Endothelial cell of umbilical vein (primary cell): ENCODE measurements around the gene EIF2S1.

Source experiments
- CTCF ChIP-seq, 2 donors: IDR thresholded peaks; 1 replicate in 1 of 2; 2 replicates in 1 of 2; pipeline ENCODE4 v1.5.1; 2011; ENCODE audit warnings: low read length in 2 of 2, mild to moderate bottlenecking in 2 of 2, moderate library complexity in 2 of 2, control low read depth in 1 of 2, inconsistent platforms in 1 of 2, low read depth in 1 of 2; ENCODE audit not compliant: insufficient read depth in 1 of 2; ENCODE audit errors: extremely low read depth in 1 of 2
- EZH2 ChIP-seq: IDR thresholded peaks from 2 replicates; pipeline ENCODE4 v1.6.1; 2012; ENCODE audit warnings: borderline replicate concordance, low read depth, mild to moderate bottlenecking, moderate library complexity, low read length, inconsistent platforms; ENCODE audit not compliant: severe bottlenecking
- GATA2 ChIP-seq: IDR thresholded peaks from 2 replicates; pipeline ENCODE4 v1.7.0; 2011; ENCODE audit warnings: low read depth, mild to moderate bottlenecking, moderate library complexity, mixed read lengths, low read length; ENCODE audit not compliant: insufficient read length, insufficient read depth
- POLR2A ChIP-seq: IDR thresholded peaks from 2 replicates; pipeline ENCODE4 v1.6.1; 2012; ENCODE audit warnings: low read depth, mild to moderate bottlenecking, control low read depth, low read length
- POLR2AphosphoS5 ChIP-seq: IDR thresholded peaks from 2 replicates; pipeline ENCODE4 v1.6.1; 2012; ENCODE audit warnings: low read depth, mild to moderate bottlenecking, control low read depth, low read length, moderate library complexity; ENCODE audit not compliant: insufficient read depth
- TF ChIP-seq, protein P1 (sequence below): IDR thresholded peaks from 2 replicates; pipeline ENCODE4 v1.6.1; 2011; ENCODE audit not compliant: insufficient read depth, insufficient read length

DNA sequence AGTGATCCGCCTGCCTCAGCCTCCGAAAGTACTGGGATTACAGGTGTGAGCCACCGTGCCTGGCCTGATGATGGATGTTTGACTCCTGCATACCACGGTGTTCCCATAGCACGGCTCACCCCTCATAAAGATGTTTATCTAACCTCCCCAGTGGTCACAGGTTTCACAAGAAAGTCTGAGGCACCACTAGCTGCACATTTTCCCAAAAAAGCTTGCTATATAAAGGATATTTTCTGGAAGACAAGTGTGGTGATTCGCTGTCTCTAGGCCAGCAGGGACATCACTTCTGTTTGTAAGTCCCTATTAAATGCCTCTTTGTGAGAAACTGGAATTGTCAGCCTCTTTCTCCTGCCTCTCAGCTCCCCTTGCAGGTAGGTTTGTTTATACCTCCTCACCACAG is 33.6 kb downstream of the EIF2S1 start:
- TF ChIP-seq CTCF (IDR thresholded peaks at IDR 0.05; ENCODE audit: extremely low read depth in 1 of 2, insufficient read depth in 1 of 2, low read depth in 1 of 2, low read length in 2 of 2), result no peak
- no peak for TF ChIP-seq POLR2AphosphoS5
- TF ChIP-seq, protein P1, sequence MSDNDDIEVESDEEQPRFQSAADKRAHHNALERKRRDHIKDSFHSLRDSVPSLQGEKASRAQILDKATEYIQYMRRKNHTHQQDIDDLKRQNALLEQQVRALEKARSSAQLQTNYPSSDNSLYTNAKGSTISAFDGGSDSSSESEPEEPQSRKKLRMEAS, result no peak
- no peak for TF ChIP-seq POLR2A
- TF ChIP-seq EZH2, result no peak
- no peak for TF ChIP-seq GATA2
